Gastroesophageal sphincter (tissue), 4 donors: ENCODE results near the gene ASAP2. TPM values are rescaled to one million over a fixed set of nuclear protein-coding genes. Genes with fewer than 3 reads are reported as not detected.
A peak's percentile ranks its signal among the peaks of the same experiment; 100 is the strongest.

Source experiments
- ATAC-seq: fragments of 150-250 bp; one replicate; pipeline ENCODE4 v1.9.1; 2016; ENCODE audit warnings: mild to moderate bottlenecking, moderate library complexity
- H3K27ac ChIP-seq, 4 donors: fragments of 200-600 bp; sonication (generic) in 3 of 4; 1 replicate in 3 of 4; 2 replicates in 1 of 4; pipeline ENCODE4 v1.5.1; 2016 to 2019
- H3K27me3 ChIP-seq: fragments of 200-600 bp; sonication (generic); one replicate; pipeline ENCODE4 v1.5.1; 2019
- H3K36me3 ChIP-seq, 2 donors: fragments of 200-600 bp; sonication (generic); one replicate each; pipeline ENCODE4 v1.5.1; 2019; ENCODE audit warnings: control low read depth in 1 of 2
- H3K4me1 ChIP-seq, 3 donors: fragments of 200-600 bp; sonication (generic); 1 replicate in 2 of 3; 2 replicates in 1 of 3; pipeline ENCODE4 v1.5.1; 2016 to 2019; ENCODE audit warnings: control low read depth in 2 of 3
- H3K4me3 ChIP-seq, 2 donors: fragments of 200-600 bp; sonication (generic); one replicate each; pipeline ENCODE4 v1.5.1; 2019; ENCODE audit warnings: mild to moderate bottlenecking in 1 of 2, moderate library complexity in 1 of 2
- H3K9me3 ChIP-seq, 3 donors: fragments of 200-600 bp; sonication (generic); one replicate each; pipeline ENCODE4 v1.5.1; 2017 to 2019; ENCODE audit warnings: control low read depth in 2 of 3
- EP300 ChIP-seq: sonication (generic); formaldehyde crosslinking; IDR thresholded peaks from one replicate; pipeline ENCODE4 v1.6.1; 2017; ENCODE audit warnings: antibody characterized with exemption, mild to moderate bottlenecking
- POLR2A ChIP-seq, 2 donors: fragments of 450-650 bp; IDR thresholded peaks; one replicate each; pipeline ENCODE4 v1.6.1; 2017; ENCODE audit warnings: antibody characterized with exemption in 2 of 2, mild to moderate bottlenecking in 2 of 2, moderate library complexity in 1 of 2
- POLR2AphosphoS5 ChIP-seq: sonication (generic); formaldehyde crosslinking; IDR thresholded peaks from one replicate; pipeline ENCODE4 v1.6.1; 2017; ENCODE audit warnings: antibody characterized with exemption
- WGBS, 2 donors: methylation state at CpG; one replicate each; pipeline ENCODE4 v1.1.5; 2018; ENCODE audit warnings: low coverage in 1 of 2; 5-methylcytosine and 5-hydroxymethylcytosine counted together
- total RNA-seq, 4 donors: library from RNA; depleted of rRNA; stranded (reverse); fragments of >200 nt; gene quantifications; one replicate each; pipeline ENCODE4 v1.1.0, GENCODE V29; 2016
- TF ChIP-seq, protein P1 (sequence below), 4 experiments: fragments of 200-600 bp in 2 of 4; fragments of 450-650 bp in 2 of 4; sonication (generic) in 1 of 4; IDR thresholded peaks; one replicate each; pipeline ENCODE4 v1.5.1; 2017 to 2019; ENCODE audit warnings: antibody characterized with exemption in 4 of 4, mild to moderate bottlenecking in 2 of 4, moderate library complexity in 2 of 4

Gene ASAP2
- total RNA-seq, 4 donors from 2014 or later = 18.3 to 31.4 (median 26.2) TPM

DNA sequence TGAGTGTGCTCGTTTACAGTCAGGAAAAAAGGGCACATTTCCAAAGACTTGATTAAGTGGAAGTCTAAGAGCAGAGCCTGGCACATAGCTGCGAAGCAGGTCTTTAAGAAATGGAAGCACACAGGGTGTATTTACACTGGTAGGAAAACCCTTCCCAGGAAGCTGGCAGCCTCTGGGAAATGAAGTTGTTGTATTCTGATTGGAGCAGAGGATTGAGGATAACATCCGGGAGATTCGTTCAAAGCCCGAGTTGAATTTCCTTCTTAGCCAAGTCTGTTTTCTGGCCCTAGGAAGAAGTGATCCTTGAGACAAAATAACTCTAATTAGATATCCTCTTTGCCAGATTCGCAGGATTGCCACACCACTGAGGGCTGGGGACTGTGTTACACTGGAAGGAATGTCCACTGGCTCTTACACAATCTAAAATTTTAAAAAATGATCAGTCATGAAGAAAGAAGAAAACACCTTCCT lies 140.8 kb downstream of the ASAP2 start:
- H3K27ac ChIP-seq = peak overlapping the region; percentile 17 to 78 (median 73)

GRCh38 chr2:9354318-9354717 lies 147.7 kb downstream of the ASAP2 start:
- WGBS, 2 donors = 89 to 98% methylated on average over 5 to 7 of the region's 12 CpGs
- Histone ChIP-seq H3K27ac (no peak overlapping the region), H3K27me3 (no peaks in the 10 kb centered on the region), H3K4me3 (no peak overlapping the region), H3K36me3 (peaks cover 0 to 89% of the 10 kb centered on the region in 2 donors), H3K9me3 (no peaks in the 10 kb centered on the region), H3K4me1 (no peaks in the 10 kb centered on the region)
- ATAC-seq = no peak
- TF ChIP-seq POLR2A (IDR thresholded peaks at IDR 0.05) (no peak), EP300 (no peak), POLR2AphosphoS5 (no peak)
- TF ChIP-seq, protein P1, sequence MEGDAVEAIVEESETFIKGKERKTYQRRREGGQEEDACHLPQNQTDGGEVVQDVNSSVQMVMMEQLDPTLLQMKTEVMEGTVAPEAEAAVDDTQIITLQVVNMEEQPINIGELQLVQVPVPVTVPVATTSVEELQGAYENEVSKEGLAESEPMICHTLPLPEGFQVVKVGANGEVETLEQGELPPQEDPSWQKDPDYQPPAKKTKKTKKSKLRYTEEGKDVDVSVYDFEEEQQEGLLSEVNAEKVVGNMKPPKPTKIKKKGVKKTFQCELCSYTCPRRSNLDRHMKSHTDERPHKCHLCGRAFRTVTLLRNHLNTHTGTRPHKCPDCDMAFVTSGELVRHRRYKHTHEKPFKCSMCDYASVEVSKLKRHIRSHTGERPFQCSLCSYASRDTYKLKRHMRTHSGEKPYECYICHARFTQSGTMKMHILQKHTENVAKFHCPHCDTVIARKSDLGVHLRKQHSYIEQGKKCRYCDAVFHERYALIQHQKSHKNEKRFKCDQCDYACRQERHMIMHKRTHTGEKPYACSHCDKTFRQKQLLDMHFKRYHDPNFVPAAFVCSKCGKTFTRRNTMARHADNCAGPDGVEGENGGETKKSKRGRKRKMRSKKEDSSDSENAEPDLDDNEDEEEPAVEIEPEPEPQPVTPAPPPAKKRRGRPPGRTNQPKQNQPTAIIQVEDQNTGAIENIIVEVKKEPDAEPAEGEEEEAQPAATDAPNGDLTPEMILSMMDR (IDR thresholded peaks at IDR 0.05) = no peak

More for the DNA sequence above, 140.8 kb downstream of the ASAP2 start:
- Histone ChIP-seq H3K4me3 (no peak overlapping the region), H3K36me3 (peaks cover 0 to 40% of the 10 kb centered on the region in 2 donors), H3K27me3 (no peaks in the 10 kb centered on the region), H3K4me1 (peaks cover 3 to 23% (median 16%) of the 10 kb centered on the region in 3 donors), H3K9me3 (no peaks in the 10 kb centered on the region)
- 5 to 11% methylated on average over 4 to 5 of the region's 6 CpGs for WGBS, 2 donors
- ATAC-seq = peak; percentile 98
- TF ChIP-seq POLR2AphosphoS5 = peak; percentile 62
- TF ChIP-seq, protein P1 (IDR thresholded peaks at IDR 0.05) = no peak

GRCh38 chr2:9355270-9355669 lies 148.7 kb downstream of the ASAP2 start:
- Histone ChIP-seq H3K9me3 (no peaks in the 10 kb centered on the region), H3K4me3 (no peak overlapping the region), H3K27me3 (no peaks in the 10 kb centered on the region), H3K36me3 (peaks cover 0 to 97% of the 10 kb centered on the region in 2 donors), H3K27ac (no peak overlapping the region), H3K4me1 (no peaks in the 10 kb centered on the region)
- no peak for TF ChIP-seq POLR2AphosphoS5
- TF ChIP-seq, protein P1 (IDR thresholded peaks at IDR 0.05) = no peak
- TF ChIP-seq EP300 = no peak
- TF ChIP-seq POLR2A (IDR thresholded peaks at IDR 0.05) = no peak
- 89 to 92% methylated on average over 3 of the region's 3 CpGs for WGBS, 2 donors
- no peak for ATAC-seq

GRCh38 chr2:9355716-9356115 lies 149.1 kb downstream of the ASAP2 start:
- Histone ChIP-seq H3K36me3 (peaks cover 0 to 95% of the 10 kb centered on the region in 2 donors), H3K27me3 (no peaks in the 10 kb centered on the region), H3K9me3 (no peaks in the 10 kb centered on the region), H3K27ac (no peak overlapping the region), H3K4me3 (no peak overlapping the region), H3K4me1 (no peaks in the 10 kb centered on the region)
- no peak for TF ChIP-seq EP300
- no peak for TF ChIP-seq POLR2AphosphoS5
- no peak for TF ChIP-seq POLR2A (IDR thresholded peaks at IDR 0.05)
- TF ChIP-seq, protein P1 (IDR thresholded peaks at IDR 0.05) = no peak
- ATAC-seq = no peak
- WGBS, 2 donors = 68 to 73% methylated on average over 4 of the region's 4 CpGs

GRCh38 chr2:9356261-9356660 lies 149.6 kb downstream of the ASAP2 start:
- H3K4me1 ChIP-seq = no peaks in the 10 kb centered on the region
- H3K27me3 ChIP-seq = no peaks in the 10 kb centered on the region
- no peak for ATAC-seq
- WGBS, 2 donors = 80 to 82% methylated on average over 9 to 11 of the region's 11 CpGs
- H3K36me3 ChIP-seq = peaks cover 0 to 95% of the 10 kb centered on the region in 2 donors
- TF ChIP-seq, protein P1 (IDR thresholded peaks at IDR 0.05) = no peak
- TF ChIP-seq POLR2AphosphoS5 = no peak
- TF ChIP-seq POLR2A (IDR thresholded peaks at IDR 0.05) = no peak
- TF ChIP-seq EP300 = no peak
- no peaks in the 10 kb centered on the region for H3K9me3 ChIP-seq
- no peak overlapping the region for H3K27ac ChIP-seq
- H3K4me3 ChIP-seq = no peak overlapping the region
